Measurements from ENCODE around the gene SSTR5.

Gene SSTR5

DNA sequence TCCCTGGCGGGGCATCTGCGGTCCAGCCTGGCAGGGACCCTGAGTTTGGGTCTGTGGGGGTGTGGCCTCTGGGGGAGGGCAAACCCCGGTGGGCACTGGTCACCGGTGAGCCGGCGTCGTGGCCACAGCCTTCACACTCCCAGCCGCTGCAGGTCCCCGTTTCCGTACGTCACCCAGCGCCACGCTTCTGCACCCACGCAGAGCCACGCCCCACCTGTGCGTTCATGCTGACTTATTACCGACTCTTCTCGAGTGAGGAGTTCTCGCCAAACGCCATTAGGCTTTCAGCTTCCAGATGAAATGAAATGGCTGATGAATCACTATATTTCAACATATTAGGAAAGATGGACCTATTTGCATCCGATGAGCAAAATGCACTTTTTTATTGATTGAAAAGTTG is 8.8 kb upstream of the SSTR5 start:
- Histone ChIP-seq H3K27me3 (ENCODE audit: insufficient read depth, insufficient read length) (no peaks in the 10 kb centered on the region), H3K4me3 (ENCODE audit: insufficient read length, low read depth) (no peak overlapping the region), H3K9me3 (ENCODE audit: insufficient read depth, low read length) (peaks cover 8% of the 10 kb centered on the region), H3K4me1 (ENCODE audit: insufficient read depth, insufficient read length) (peaks cover 4% of the 10 kb centered on the region), H3K36me3 (ENCODE audit: insufficient read depth, insufficient read length, low read length) (no peaks in the 10 kb centered on the region), H3K9ac (ENCODE audit: insufficient read length, low read depth) (no peak overlapping the region)
- no peak for DNase-seq (ENCODE audit: low read depth, low spot score)
- TF ChIP-seq YY1 (IDR thresholded peaks at IDR 0.05; ENCODE audit: insufficient read depth, insufficient read length) (no peak), ZNF274 (IDR thresholded peaks at IDR 0.05; ENCODE audit: low read depth, low read length) (no peak), SUZ12 (IDR thresholded peaks at IDR 0.05; ENCODE audit: extremely low read depth, insufficient read depth, insufficient read length) (no peak)

GRCh38 chr16:1065469-1066128 is 6.9 kb upstream of the SSTR5 start:
- TF ChIP-seq ZNF274 (IDR thresholded peaks at IDR 0.05; ENCODE audit: low read depth, low read length) (no peak), SUZ12 (IDR thresholded peaks at IDR 0.05; ENCODE audit: extremely low read depth, insufficient read depth, insufficient read length) (no peak), YY1 (IDR thresholded peaks at IDR 0.05; ENCODE audit: insufficient read depth, insufficient read length) (no peak)
- DNase-seq (ENCODE audit: low read depth, low spot score): no peak
- peaks cover 15% of the 10 kb centered on the region for H3K27me3 ChIP-seq (ENCODE audit: insufficient read depth, insufficient read length)
- H3K9ac ChIP-seq (ENCODE audit: insufficient read length, low read depth): no peak overlapping the region
- H3K36me3 ChIP-seq (ENCODE audit: insufficient read depth, insufficient read length, low read length): no peaks in the 10 kb centered on the region
- H3K4me3 ChIP-seq (ENCODE audit: insufficient read length, low read depth): no peak overlapping the region
- H3K4me1 ChIP-seq (ENCODE audit: insufficient read depth, insufficient read length): peaks cover 11% of the 10 kb centered on the region
- no peaks in the 10 kb centered on the region for H3K9me3 ChIP-seq (ENCODE audit: insufficient read depth, low read length)

DNA sequence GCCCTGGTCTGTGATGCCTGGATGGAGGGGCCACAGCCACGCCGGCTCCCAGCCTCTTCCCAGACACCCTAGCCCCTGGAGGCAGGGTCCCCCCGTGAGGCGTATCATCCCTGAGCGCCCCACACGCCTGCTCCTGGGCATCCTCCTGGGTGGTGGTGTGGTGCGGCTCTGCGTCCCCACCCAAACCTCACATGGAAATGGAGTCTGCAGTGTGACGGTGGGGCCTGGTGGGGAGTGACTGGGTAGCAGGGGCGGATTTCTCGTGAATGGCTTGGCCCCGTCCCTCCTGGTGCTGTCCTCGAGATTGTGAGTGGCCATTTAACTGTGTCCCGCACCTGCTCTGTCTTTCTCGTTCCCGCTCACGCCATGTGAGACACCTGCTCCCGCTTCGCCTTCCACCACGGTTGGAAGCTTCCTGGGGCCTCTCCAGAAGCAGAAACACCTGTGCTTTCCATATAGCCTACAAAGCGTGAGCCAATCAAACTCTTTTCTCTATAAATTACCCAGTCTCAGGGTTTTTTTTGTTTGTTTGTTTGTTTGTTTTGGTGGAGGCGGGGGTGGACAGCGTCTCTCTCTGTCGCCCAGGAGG is 5.9 kb upstream of the SSTR5 start:
- TF ChIP-seq SUZ12 (IDR thresholded peaks at IDR 0.05; ENCODE audit: extremely low read depth, insufficient read depth, insufficient read length) (no peak), YY1 (IDR thresholded peaks at IDR 0.05; ENCODE audit: insufficient read depth, insufficient read length) (no peak), ZNF274 (IDR thresholded peaks at IDR 0.05; ENCODE audit: low read depth, low read length) (no peak)

DNA sequence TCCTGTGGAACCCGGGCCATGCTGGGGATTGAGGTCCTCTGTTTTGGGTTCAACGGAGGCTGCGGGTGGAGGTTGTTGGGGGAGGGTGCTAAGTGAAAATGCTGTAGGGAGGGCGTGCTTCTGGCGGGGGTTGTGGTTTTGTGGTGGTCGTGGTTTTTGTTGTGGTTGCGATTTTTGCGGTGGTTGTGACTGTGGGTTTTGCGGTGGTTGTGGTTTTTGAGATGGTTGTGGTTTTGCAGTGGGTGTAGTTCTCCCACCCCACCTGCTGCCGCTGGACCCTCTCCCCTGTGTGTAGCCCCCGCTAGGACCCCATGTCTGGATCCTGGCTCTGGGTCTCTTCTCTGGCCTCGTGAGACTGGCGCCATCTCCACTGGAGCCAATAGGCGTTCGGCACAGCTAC is 4.9 kb upstream of the SSTR5 start:
- peaks cover 33% of the 10 kb centered on the region for H3K27me3 ChIP-seq (ENCODE audit: insufficient read depth, insufficient read length)
- TF ChIP-seq ZNF274 (IDR thresholded peaks at IDR 0.05; ENCODE audit: low read depth, low read length) (no peak), SUZ12 (IDR thresholded peaks at IDR 0.05; ENCODE audit: extremely low read depth, insufficient read depth, insufficient read length) (no peak), YY1 (IDR thresholded peaks at IDR 0.05; ENCODE audit: insufficient read depth, insufficient read length) (no peak)

More for the DNA sequence above, 5.9 kb upstream of the SSTR5 start:
- Histone ChIP-seq H3K9ac (ENCODE audit: insufficient read length, low read depth) (no peak overlapping the region), H3K36me3 (ENCODE audit: insufficient read depth, insufficient read length, low read length) (no peaks in the 10 kb centered on the region), H3K4me1 (ENCODE audit: insufficient read depth, insufficient read length) (peaks cover 14% of the 10 kb centered on the region), H3K9me3 (ENCODE audit: insufficient read depth, low read length) (no peaks in the 10 kb centered on the region), H3K27me3 (ENCODE audit: insufficient read depth, insufficient read length) (peaks cover 24% of the 10 kb centered on the region), H3K4me3 (ENCODE audit: insufficient read length, low read depth) (no peak overlapping the region)
- DNase-seq (ENCODE audit: low read depth, low spot score): no peak

GRCh38 chr16:1068451-1068850 is 4.1 kb upstream of the SSTR5 start:
- Histone ChIP-seq H3K4me3 (ENCODE audit: insufficient read length, low read depth) (no peak overlapping the region), H3K9me3 (ENCODE audit: insufficient read depth, low read length) (no peaks in the 10 kb centered on the region), H3K4me1 (ENCODE audit: insufficient read depth, insufficient read length) (peaks cover 16% of the 10 kb centered on the region), H3K9ac (ENCODE audit: insufficient read length, low read depth) (no peak overlapping the region), H3K36me3 (ENCODE audit: insufficient read depth, insufficient read length, low read length) (no peaks in the 10 kb centered on the region), H3K27me3 (ENCODE audit: insufficient read depth, insufficient read length) (peaks cover 41% of the 10 kb centered on the region)
- DNase-seq (ENCODE audit: low read depth, low spot score): no peak
- no peak for TF ChIP-seq SUZ12 (IDR thresholded peaks at IDR 0.05; ENCODE audit: extremely low read depth, insufficient read depth, insufficient read length)

More for the DNA sequence above, 4.9 kb upstream of the SSTR5 start:
- DNase-seq (ENCODE audit: low read depth, low spot score): no peak
- H3K4me3 ChIP-seq (ENCODE audit: insufficient read length, low read depth): no peak overlapping the region
- H3K9ac ChIP-seq (ENCODE audit: insufficient read length, low read depth): no peak overlapping the region
- H3K9me3 ChIP-seq (ENCODE audit: insufficient read depth, low read length): no peaks in the 10 kb centered on the region
- H3K36me3 ChIP-seq (ENCODE audit: insufficient read depth, insufficient read length, low read length): no peaks in the 10 kb centered on the region
- peaks cover 14% of the 10 kb centered on the region for H3K4me1 ChIP-seq (ENCODE audit: insufficient read depth, insufficient read length)

- TF ChIP-seq SUZ12 (IDR thresholded peaks at IDR 0.05; ENCODE audit: extremely low read depth, insufficient read depth, insufficient read length): no peak
- TF ChIP-seq YY1 (IDR thresholded peaks at IDR 0.05; ENCODE audit: insufficient read depth, insufficient read length): no peak
- no peak for TF ChIP-seq ZNF274 (IDR thresholded peaks at IDR 0.05; ENCODE audit: low read depth, low read length)
- Histone ChIP-seq H3K4me3 (ENCODE audit: insufficient read length, low read depth) (no peak overlapping the region), H3K9me3 (ENCODE audit: insufficient read depth, low read length) (no peaks in the 10 kb centered on the region), H3K4me1 (ENCODE audit: insufficient read depth, insufficient read length) (peaks cover 16% of the 10 kb centered on the region), H3K9ac (ENCODE audit: insufficient read length, low read depth) (no peak overlapping the region), H3K27me3 (ENCODE audit: insufficient read depth, insufficient read length) (peaks cover 47% of the 10 kb centered on the region), H3K36me3 (ENCODE audit: insufficient read depth, insufficient read length, low read length) (no peaks in the 10 kb centered on the region)
- DNase-seq (ENCODE audit: low read depth, low spot score): no peak
Observed at GRCh38 chr16:1069154-1069553, 3.4 kb upstream of the SSTR5 start.

DNA sequence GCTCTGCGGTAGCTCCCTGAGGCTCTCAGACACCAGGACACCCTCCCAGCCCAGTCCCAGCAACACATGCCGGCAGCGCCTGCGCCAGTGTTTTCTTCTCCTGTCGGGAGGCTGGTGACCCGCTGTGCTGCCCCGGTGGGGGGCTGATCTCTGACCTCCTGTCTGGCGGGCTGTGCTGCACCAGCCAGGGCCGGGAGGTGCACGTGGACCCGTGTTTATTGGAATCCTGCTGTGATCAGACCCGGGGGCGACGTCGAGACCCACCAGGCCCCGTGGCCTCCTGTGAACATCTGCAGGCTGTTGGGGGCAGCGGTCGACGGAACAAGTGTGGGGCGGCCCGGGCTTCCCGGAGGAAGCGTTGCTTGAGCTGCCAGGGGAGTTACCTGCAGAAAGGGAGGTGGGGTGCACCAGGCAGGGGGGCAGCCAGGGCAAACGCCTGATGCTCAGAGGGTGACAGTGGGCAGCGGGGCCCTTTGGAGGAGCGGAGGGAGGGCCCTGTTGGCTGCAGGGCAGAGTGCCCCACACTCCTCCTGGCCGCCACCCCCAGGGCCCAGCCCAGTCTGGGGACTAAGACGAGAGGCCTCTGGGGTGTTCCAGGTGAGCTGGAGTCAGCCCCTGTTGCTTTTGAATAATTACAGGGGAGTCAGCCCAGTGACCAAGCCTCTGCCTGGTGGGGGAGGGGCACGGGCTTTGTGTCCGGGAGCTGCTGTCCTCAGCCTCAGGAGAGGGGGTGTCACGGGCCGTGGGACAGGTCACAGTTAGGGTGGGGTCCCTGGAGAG is 2.3 kb upstream of the SSTR5 start:
- Histone ChIP-seq H3K27me3 (ENCODE audit: insufficient read depth, insufficient read length) (peaks cover 54% of the 10 kb centered on the region), H3K4me3 (ENCODE audit: insufficient read length, low read depth) (no peak overlapping the region), H3K9ac (ENCODE audit: insufficient read length, low read depth) (peak overlapping the region; percentile 21), H3K4me1 (ENCODE audit: insufficient read depth, insufficient read length) (peaks cover 16% of the 10 kb centered on the region), H3K9me3 (ENCODE audit: insufficient read depth, low read length) (no peaks in the 10 kb centered on the region), H3K36me3 (ENCODE audit: insufficient read depth, insufficient read length, low read length) (no peaks in the 10 kb centered on the region)
- TF ChIP-seq ZNF274 (IDR thresholded peaks at IDR 0.05; ENCODE audit: low read depth, low read length): no peak
- TF ChIP-seq YY1 (IDR thresholded peaks at IDR 0.05; ENCODE audit: insufficient read depth, insufficient read length): no peak
- TF ChIP-seq SUZ12 (IDR thresholded peaks at IDR 0.05; ENCODE audit: extremely low read depth, insufficient read depth, insufficient read length): no peak
- no peak for DNase-seq (ENCODE audit: low read depth, low spot score)
